RWPE2 (cell line): Measurements from ENCODE around the gene SPATA17.

Experiments used
- ATAC-seq: fragments of 200-7000 bp; cut with Tn5 transposase; 3 replicates; pipeline ENCODE4 v1.9.1; 2021; ENCODE audit warnings: low read depth
- DNase-seq: peaks from one replicate; pipeline ENCODE4 v3.0.0-alpha.2; 2020; ENCODE audit warnings: low spot score
- H3K27ac ChIP-seq: fragments of 450-650 bp; 2 replicates; pipeline ENCODE4 v1.5.1; 2017; ENCODE audit warnings: mild to moderate bottlenecking; ENCODE audit not compliant: poor library complexity, severe bottlenecking
- H3K27me3 ChIP-seq: fragments of 250-450 bp; sonication (Bioruptor Pico); 2 replicates; pipeline ENCODE4 v1.5.1; 2021; ENCODE audit warnings: mild to moderate bottlenecking, moderate library complexity; ENCODE audit not compliant: insufficient read depth, poor library complexity, severe bottlenecking
- H3K36me3 ChIP-seq: fragments of 250-450 bp; sonication (Bioruptor Pico); 2 replicates; pipeline ENCODE4 v1.5.1; 2020; ENCODE audit warnings: low read depth, mild to moderate bottlenecking, moderate library complexity
- H3K4me1 ChIP-seq: fragments of 250-450 bp; sonication (Bioruptor Pico); 2 replicates; pipeline ENCODE4 v1.5.1; 2021; ENCODE audit warnings: mild to moderate bottlenecking, moderate library complexity; ENCODE audit not compliant: insufficient read depth, poor library complexity, severe bottlenecking
- H3K4me3 ChIP-seq: fragments of 250-450 bp; sonication (Bioruptor Pico); 2 replicates; pipeline ENCODE4 v1.5.1; 2021; ENCODE audit warnings: mild to moderate bottlenecking, moderate library complexity; ENCODE audit not compliant: severe bottlenecking
- H3K9me3 ChIP-seq: fragments of 250-450 bp; sonication (Bioruptor Pico); 2 replicates; pipeline ENCODE4 v1.5.1; 2021; ENCODE audit warnings: mild to moderate bottlenecking, moderate library complexity; ENCODE audit not compliant: severe bottlenecking
- TF ChIP-seq, protein P1 (sequence below): fragments of 450-650 bp; IDR thresholded peaks from one replicate; pipeline ENCODE4 v1.5.1; 2017; ENCODE audit warnings: mild to moderate bottlenecking, moderate library complexity; ENCODE audit not compliant: poor library complexity, severe bottlenecking

Gene SPATA17

DNA sequence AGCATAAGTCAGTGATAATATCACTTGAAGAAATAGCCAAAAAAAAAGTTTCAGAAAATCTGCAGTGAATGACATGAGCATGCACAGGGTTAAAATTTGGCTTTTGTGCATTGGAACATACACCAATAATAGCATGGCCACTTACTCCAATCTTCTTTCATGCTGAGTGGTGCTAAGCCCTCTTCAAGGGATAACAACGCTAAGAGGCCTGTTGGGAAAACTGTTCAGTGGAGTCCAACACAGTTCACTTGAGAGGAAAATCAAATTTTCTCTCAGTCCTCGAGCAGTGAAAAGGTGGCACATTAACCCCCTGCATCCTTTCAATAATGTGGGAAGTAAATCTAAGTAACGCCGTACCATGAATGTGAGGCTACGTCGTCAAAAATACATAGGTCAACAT, 264.7 kb downstream of the SPATA17 start:
- DNase-seq, result no peak
- TF ChIP-seq, protein P1, sequence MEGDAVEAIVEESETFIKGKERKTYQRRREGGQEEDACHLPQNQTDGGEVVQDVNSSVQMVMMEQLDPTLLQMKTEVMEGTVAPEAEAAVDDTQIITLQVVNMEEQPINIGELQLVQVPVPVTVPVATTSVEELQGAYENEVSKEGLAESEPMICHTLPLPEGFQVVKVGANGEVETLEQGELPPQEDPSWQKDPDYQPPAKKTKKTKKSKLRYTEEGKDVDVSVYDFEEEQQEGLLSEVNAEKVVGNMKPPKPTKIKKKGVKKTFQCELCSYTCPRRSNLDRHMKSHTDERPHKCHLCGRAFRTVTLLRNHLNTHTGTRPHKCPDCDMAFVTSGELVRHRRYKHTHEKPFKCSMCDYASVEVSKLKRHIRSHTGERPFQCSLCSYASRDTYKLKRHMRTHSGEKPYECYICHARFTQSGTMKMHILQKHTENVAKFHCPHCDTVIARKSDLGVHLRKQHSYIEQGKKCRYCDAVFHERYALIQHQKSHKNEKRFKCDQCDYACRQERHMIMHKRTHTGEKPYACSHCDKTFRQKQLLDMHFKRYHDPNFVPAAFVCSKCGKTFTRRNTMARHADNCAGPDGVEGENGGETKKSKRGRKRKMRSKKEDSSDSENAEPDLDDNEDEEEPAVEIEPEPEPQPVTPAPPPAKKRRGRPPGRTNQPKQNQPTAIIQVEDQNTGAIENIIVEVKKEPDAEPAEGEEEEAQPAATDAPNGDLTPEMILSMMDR, result no peak
- ATAC-seq, result no peak
- H3K27ac ChIP-seq, result no peak overlapping the region
- no peak overlapping the region for H3K4me3 ChIP-seq
- H3K27me3 ChIP-seq, result no peaks in the 10 kb centered on the region
- no peaks in the 10 kb centered on the region for H3K9me3 ChIP-seq
- H3K36me3 ChIP-seq, result no peaks in the 10 kb centered on the region
- H3K4me1 ChIP-seq, result no peaks in the 10 kb centered on the region

DNA sequence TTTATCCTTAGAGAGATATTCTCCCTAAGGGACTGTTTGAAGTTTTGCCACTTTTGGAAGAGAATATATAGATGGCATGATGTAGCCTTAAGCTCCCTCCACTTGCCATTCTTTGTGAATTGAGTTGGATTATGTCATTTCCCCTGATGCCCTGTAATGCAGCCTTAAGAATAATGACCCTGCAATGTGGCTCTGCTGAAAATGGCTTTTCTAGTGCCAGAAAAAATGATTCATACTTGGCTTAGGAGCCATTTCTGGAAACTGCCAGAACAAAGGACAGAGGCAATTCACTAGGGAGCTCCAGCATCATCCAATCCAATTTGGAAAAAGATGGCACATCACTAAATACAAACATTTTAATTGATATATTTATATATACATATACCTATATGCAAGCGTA, 265.3 kb downstream of the SPATA17 start:
- ATAC-seq (no peak), DNase-seq (no peak)
- Histone ChIP-seq H3K9me3 (no peaks in the 10 kb centered on the region), H3K4me3 (no peak overlapping the region), H3K4me1 (no peaks in the 10 kb centered on the region), H3K27me3 (no peaks in the 10 kb centered on the region), H3K36me3 (no peaks in the 10 kb centered on the region), H3K27ac (no peak overlapping the region)
- TF ChIP-seq, protein P1, result no peak

DNA sequence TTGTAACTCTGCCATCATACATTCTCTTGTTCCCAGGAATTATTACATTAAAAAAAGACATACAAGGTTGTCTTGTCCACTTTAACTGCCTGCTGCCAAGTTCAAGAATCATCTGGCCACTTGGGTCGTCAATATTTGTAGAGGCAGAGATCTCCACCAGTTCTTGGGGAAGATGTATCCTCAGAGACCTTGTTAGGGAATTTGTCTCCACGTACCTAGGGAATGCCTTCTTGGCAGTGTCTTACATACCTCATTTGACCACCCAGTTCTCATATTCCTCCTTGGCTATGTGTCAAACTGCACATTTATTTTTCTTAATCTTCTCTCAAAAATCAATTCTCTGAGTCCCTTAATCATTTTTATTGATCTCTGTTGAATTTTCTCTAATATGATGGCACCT, 266.0 kb downstream of the SPATA17 start:
- Histone ChIP-seq H3K4me3 (no peak overlapping the region), H3K27ac (no peak overlapping the region), H3K27me3 (no peaks in the 10 kb centered on the region), H3K36me3 (no peaks in the 10 kb centered on the region), H3K9me3 (no peaks in the 10 kb centered on the region), H3K4me1 (no peaks in the 10 kb centered on the region)
- ATAC-seq, result no peak
- TF ChIP-seq, protein P1, result no peak
- no peak for DNase-seq

DNA sequence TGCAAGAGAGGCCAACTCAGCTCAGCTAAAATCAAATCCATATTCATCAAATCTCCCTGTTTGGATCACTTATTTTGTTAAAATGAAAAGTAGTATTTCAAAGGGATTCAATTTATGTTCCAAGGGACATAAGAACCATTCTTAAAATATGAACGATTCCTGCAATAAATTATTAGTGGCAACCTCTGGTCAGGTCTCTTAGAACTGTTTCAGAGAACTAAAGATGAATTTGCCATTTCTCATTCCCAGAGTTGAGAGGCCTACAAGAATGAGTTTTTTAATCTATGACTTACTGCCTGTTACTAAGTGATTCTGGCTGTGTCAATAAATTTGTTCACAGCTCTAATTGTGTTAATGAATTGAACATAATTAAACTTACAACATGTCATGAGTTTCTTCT, 268.5 kb downstream of the SPATA17 start:
- ATAC-seq, result no peak
- Histone ChIP-seq H3K27me3 (no peaks in the 10 kb centered on the region), H3K4me1 (no peaks in the 10 kb centered on the region), H3K4me3 (no peak overlapping the region), H3K36me3 (no peaks in the 10 kb centered on the region), H3K27ac (no peak overlapping the region), H3K9me3 (no peaks in the 10 kb centered on the region)
- TF ChIP-seq, protein P1, result no peak
- no peak for DNase-seq

DNA sequence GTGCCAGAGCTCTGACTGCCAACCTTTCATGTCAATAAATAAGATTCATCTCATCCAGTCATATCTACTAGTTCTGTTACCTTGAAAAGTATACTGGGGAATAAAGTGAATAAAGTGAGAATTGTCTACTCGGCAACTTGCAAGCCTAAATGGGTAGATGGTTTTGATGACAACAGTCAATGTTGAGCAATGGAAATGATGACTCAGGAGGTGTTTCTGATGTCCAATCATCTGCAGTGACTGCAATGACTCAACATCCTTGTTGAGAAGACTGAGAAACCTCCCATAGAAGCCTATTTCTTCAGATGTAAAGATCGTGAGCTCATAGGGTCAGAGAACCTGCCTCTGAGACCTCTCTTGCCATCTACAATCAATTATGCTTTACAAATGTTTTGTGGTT, 276.4 kb downstream of the SPATA17 start:
- Histone ChIP-seq H3K27ac (no peak overlapping the region), H3K36me3 (no peaks in the 10 kb centered on the region), H3K9me3 (no peaks in the 10 kb centered on the region), H3K4me3 (no peak overlapping the region), H3K4me1 (no peaks in the 10 kb centered on the region), H3K27me3 (no peaks in the 10 kb centered on the region)
- ATAC-seq (peak; percentile 45; the same call in 1 of the 3 replicates), DNase-seq (no peak)
- TF ChIP-seq, protein P1, result no peak
